Measurements from ENCODE around the gene CORO6. TPM values are rescaled to one million over a fixed set of nuclear protein-coding genes. Genes with fewer than 3 reads are reported as not detected.

The CORO6 gene
- total and polyA plus RNA-seq, 2 of the 13 experiments (the other 11 are each of a cell fraction or from before 2014, with no cell fraction given): 0.42 to 0.82 TPM

GRCh38 chr17:29591737-29592608, 30.7 kb downstream of the CORO6 start (continued):
- TF ChIP-seq CEBPZ (IDR thresholded peaks at IDR 0.05; ENCODE audit: low read length): no peak
- TF ChIP-seq ZNF143 (CRISPR knock-in tag; IDR thresholded peaks at IDR 0.05): peak; percentile 24
- TF ChIP-seq PRDM15 (CRISPR knock-in tag; IDR thresholded peaks at IDR 0.05): no peak
- no peak for TF ChIP-seq ZHX1 (CRISPR knock-in tag; IDR thresholded peaks at IDR 0.05; ENCODE audit: low read depth)
- no peak for TF ChIP-seq ZNF773 (CRISPR knock-in tag; IDR thresholded peaks at IDR 0.05; ENCODE audit: borderline replicate concordance)
- TF ChIP-seq ZNF510 (CRISPR knock-in tag; IDR thresholded peaks at IDR 0.05; ENCODE audit: low read depth): no peak; the same call in 1 of the 2 replicates
- TF ChIP-seq KAT2B (IDR thresholded peaks at IDR 0.05; ENCODE audit: borderline replicate concordance, low read depth, low read length): no peak
- no peak for TF ChIP-seq ZNF292 (CRISPR knock-in tag; IDR thresholded peaks at IDR 0.05; ENCODE audit: borderline replicate concordance, low read depth)
- TF ChIP-seq BATF2 (CRISPR knock-in tag; IDR thresholded peaks at IDR 0.05): no peak
- no peak for TF ChIP-seq ZNF703 (CRISPR knock-in tag; IDR thresholded peaks at IDR 0.05; ENCODE audit: borderline replicate concordance)
- TF ChIP-seq U2AF2 (IDR thresholded peaks at IDR 0.05; ENCODE audit: low read depth, low read length): no peak
- TF ChIP-seq, protein P1, sequence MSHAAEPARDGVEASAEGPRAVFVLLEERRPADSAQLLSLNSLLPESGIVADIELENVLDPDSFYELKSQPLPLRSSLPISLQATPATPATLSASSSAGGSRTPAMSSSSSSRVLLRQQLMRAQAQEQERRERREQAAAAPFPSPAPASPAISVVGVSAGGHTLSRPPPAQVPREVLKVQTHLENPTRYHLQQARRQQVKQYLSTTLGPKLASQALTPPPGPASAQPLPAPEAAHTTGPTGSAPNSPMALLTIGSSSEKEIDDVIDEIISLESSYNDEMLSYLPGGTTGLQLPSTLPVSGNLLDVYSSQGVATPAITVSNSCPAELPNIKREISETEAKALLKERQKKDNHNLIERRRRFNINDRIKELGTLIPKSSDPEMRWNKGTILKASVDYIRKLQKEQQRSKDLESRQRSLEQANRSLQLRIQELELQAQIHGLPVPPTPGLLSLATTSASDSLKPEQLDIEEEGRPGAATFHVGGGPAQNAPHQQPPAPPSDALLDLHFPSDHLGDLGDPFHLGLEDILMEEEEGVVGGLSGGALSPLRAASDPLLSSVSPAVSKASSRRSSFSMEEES (CRISPR knock-in tag; IDR thresholded peaks at IDR 0.05): no peak
- TF ChIP-seq SKI (IDR thresholded peaks at IDR 0.05; ENCODE audit: partially characterized antibody): peak; percentile 79
- TF ChIP-seq ZNF30 (CRISPR knock-in tag; IDR thresholded peaks at IDR 0.05): no peak
- no peak for TF ChIP-seq KDM6A (CRISPR knock-in tag; IDR thresholded peaks at IDR 0.05; ENCODE audit: low read depth)
